ENCODE data around the gene CFAP251. TPM values are rescaled to one million over a fixed set of nuclear protein-coding genes. Genes with fewer than 3 reads are reported as not detected.

The CFAP251 gene
- total and polyA plus RNA-seq, 2 of the 13 experiments (the other 11 are each of a cell fraction or from before 2014, with no cell fraction given) = 0.30 to 0.42 TPM

DNA sequence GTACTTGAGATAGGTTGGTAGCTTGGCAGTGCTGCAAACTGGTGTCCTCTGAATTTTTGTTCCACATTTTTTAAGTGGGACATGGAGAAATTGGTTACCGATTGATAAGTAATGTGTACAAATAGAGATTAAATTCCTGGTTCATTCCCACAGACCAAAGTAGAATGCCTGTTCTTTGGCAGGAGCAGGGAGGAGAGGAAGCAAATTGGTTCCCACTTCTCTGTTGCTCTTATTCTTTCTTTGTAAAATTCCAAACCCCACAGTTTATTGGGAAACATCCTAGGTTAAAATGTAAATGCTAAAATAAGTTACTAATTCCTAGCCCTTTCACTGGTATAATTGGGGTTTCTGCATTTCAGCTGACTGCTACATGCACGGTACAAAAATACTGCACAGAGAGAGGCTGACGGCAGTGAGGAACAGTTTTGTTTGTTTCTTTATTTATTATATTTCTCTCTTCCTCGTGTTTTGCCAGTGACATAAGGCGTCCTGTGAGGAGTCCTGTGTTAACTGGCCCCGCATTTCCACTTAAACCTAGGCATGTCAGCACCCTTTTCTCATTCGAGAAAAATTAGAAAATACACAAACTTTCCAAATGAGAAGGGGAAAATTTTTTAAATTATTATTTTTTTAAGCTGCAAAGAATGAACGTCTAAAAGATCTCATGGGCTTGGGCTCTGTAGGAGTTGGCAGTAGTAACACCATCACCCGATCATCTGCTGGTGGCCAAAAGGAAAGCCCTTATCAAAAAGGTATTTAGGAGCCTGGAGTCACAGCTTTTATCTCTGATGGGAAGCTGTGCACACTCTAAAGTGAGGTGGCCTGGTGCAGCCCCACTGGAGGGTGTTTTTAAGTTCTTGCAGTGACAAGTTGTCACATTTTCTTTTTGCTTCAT, 77.9 kb downstream of the CFAP251 start:
- Histone ChIP-seq H3K27me3 (ENCODE audit: control insufficient read depth in 1 of 2, insufficient read depth in 2 of 2, low read length in 2 of 2) (peaks cover 0 to 4% of the 10 kb centered on the region in 2 experiments; a peak in 1 of 5 replicates), H3K4me2 (ENCODE audit: low read depth, low read length) (peak overlapping the region; percentile 42), H3K27ac (ENCODE audit: extremely low read length, insufficient read depth, low read length) (no peak overlapping the region), H3K79me2 (ENCODE audit: insufficient read depth, low read length) (no peaks in the 10 kb centered on the region), H3K4me1 (ENCODE audit: insufficient read depth, low read length) (peaks cover 40% of the 10 kb centered on the region), H4K20me1 (ENCODE audit: insufficient read depth, low read length) (no peaks in the 10 kb centered on the region), H3K36me3 (replicated peaks in 1 of 2; ENCODE audit: control insufficient read depth in 1 of 2, insufficient read depth in 2 of 2, low read length in 2 of 2) (no peaks in the 10 kb centered on the region), H3K4me3 (replicated peaks in 1 of 3; ENCODE audit: insufficient read depth in 1 of 3, low read depth in 2 of 3, low read length in 3 of 3) (no peak overlapping the region; a peak in 2 of 6 replicates), H3K9me3 (ENCODE audit: low read length) (no peaks in the 10 kb centered on the region), H3K9ac (ENCODE audit: insufficient read depth, low read depth, low read length) (no peak overlapping the region), H2AFZ (ENCODE audit: low read length) (no peak overlapping the region)
- peak; percentile 40 for DNase-seq (ENCODE audit: low spot score)
- ChIA-PET POLR2A (no interaction called here), CTCF (ENCODE audit: low intra/inter-chr PET ratio, low total read pairs) (no interaction called here)
- intact Hi-C loops (cut with micrococcal nuclease; ENCODE audit: unreplicated experiment) (no loop called here), in situ Hi-C loops (cut with HindIII; ENCODE audit: extremely low pct_ligation_motif_present, low pct_unique_long_range_greater_than_20kb) (no loop called here)
- 8% methylated on average over 9 of the region's 9 CpGs for WGBS (ENCODE audit: low lambda C conversion rate)
- FAIRE-seq = no peak
- BruUV-seq (replicated peaks) = no TSS peak
- ATAC-seq = peak; percentile 50; the same call in 2 of the 3 replicates
- TF ChIP-seq ATAD3A (CRISPR knock-in tag; IDR thresholded peaks at IDR 0.05) = no peak
- TF ChIP-seq ZNF354B (CRISPR knock-in tag; IDR thresholded peaks at IDR 0.05) = no peak
- no peak for TF ChIP-seq MEIS1 (CRISPR knock-in tag; IDR thresholded peaks at IDR 0.05; ENCODE audit: borderline replicate concordance)
- no peak for TF ChIP-seq PRPF4 (IDR thresholded peaks at IDR 0.05; ENCODE audit: low read depth, low read length, poor library complexity, severe bottlenecking)
- no peak for TF ChIP-seq MLLT10 (CRISPR knock-in tag; IDR thresholded peaks at IDR 0.05)
- no peak for TF ChIP-seq XBP1 (CRISPR knock-in tag; IDR thresholded peaks at IDR 0.05)
- TF ChIP-seq, protein P1, sequence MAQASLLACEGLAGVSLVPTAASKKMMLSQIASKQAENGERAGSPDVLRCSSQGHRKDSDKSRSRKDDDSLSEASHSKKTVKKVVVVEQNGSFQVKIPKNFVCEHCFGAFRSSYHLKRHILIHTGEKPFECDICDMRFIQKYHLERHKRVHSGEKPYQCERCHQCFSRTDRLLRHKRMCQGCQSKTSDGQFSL (CRISPR knock-in tag; IDR thresholded peaks at IDR 0.05) = no peak
- TF ChIP-seq, protein P2, sequence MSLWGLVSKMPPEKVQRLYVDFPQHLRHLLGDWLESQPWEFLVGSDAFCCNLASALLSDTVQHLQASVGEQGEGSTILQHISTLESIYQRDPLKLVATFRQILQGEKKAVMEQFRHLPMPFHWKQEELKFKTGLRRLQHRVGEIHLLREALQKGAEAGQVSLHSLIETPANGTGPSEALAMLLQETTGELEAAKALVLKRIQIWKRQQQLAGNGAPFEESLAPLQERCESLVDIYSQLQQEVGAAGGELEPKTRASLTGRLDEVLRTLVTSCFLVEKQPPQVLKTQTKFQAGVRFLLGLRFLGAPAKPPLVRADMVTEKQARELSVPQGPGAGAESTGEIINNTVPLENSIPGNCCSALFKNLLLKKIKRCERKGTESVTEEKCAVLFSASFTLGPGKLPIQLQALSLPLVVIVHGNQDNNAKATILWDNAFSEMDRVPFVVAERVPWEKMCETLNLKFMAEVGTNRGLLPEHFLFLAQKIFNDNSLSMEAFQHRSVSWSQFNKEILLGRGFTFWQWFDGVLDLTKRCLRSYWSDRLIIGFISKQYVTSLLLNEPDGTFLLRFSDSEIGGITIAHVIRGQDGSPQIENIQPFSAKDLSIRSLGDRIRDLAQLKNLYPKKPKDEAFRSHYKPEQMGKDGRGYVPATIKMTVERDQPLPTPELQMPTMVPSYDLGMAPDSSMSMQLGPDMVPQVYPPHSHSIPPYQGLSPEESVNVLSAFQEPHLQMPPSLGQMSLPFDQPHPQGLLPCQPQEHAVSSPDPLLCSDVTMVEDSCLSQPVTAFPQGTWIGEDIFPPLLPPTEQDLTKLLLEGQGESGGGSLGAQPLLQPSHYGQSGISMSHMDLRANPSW (CRISPR knock-in tag; IDR thresholded peaks at IDR 0.05; ENCODE audit: borderline replicate concordance) = no peak
- TF ChIP-seq ZNF883 (CRISPR knock-in tag; IDR thresholded peaks at IDR 0.05; ENCODE audit: not compliant biosample characterization) = no peak
- no peak for TF ChIP-seq TSC22D2 (CRISPR knock-in tag; IDR thresholded peaks at IDR 0.05; ENCODE audit: borderline replicate concordance)
- TF ChIP-seq, protein P3, sequence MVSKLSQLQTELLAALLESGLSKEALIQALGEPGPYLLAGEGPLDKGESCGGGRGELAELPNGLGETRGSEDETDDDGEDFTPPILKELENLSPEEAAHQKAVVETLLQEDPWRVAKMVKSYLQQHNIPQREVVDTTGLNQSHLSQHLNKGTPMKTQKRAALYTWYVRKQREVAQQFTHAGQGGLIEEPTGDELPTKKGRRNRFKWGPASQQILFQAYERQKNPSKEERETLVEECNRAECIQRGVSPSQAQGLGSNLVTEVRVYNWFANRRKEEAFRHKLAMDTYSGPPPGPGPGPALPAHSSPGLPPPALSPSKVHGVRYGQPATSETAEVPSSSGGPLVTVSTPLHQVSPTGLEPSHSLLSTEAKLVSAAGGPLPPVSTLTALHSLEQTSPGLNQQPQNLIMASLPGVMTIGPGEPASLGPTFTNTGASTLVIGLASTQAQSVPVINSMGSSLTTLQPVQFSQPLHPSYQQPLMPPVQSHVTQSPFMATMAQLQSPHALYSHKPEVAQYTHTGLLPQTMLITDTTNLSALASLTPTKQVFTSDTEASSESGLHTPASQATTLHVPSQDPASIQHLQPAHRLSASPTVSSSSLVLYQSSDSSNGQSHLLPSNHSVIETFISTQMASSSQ (IDR thresholded peaks at IDR 0.05; ENCODE audit: low read depth) = no peak
- TF ChIP-seq, protein P3 (CRISPR knock-in tag; IDR thresholded peaks at IDR 0.05; ENCODE audit: borderline replicate concordance) = no peak
- TF ChIP-seq ZNF558 (CRISPR knock-in tag; IDR thresholded peaks at IDR 0.05; ENCODE audit: borderline replicate concordance) = no peak
- TF ChIP-seq POLR2AphosphoS2 (IDR thresholded peaks at IDR 0.05; ENCODE audit: low read depth, low read length) = no peak
- no peak for TF ChIP-seq RFXANK (CRISPR knock-in tag; IDR thresholded peaks at IDR 0.05)
- TF ChIP-seq, protein P4, sequence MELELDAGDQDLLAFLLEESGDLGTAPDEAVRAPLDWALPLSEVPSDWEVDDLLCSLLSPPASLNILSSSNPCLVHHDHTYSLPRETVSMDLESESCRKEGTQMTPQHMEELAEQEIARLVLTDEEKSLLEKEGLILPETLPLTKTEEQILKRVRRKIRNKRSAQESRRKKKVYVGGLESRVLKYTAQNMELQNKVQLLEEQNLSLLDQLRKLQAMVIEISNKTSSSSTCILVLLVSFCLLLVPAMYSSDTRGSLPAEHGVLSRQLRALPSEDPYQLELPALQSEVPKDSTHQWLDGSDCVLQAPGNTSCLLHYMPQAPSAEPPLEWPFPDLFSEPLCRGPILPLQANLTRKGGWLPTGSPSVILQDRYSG (CRISPR knock-in tag; IDR thresholded peaks at IDR 0.05) = no peak
